NCI-H1105 treated with DMSO at 0.1 percent for 48 hours (cell line): Measurements from ENCODE around the gene OSBPL10.
"Not testable (repeated sequence)": the region's sequence is repeated elsewhere in the genome, so short reads cannot be mapped to it uniquely, and the experiment has no call there.

ENCODE experiments used
- DNase-seq: peaks from one replicate; lab custom pipeline; 2025; lab: John Stamatoyannopoulos, UW

Gene OSBPL10

GRCh38 chr3:31701286-31701685 lies 279.8 kb downstream of the OSBPL10 start:
- no peak for DNase-seq

- no peak for DNase-seq
These were observed 281.6 kb downstream of the OSBPL10 start for GRCh38 chr3:31699309-31699953.

GRCh38 chr3:31696815-31697548 lies 284.1 kb downstream of the OSBPL10 start:
- DNase-seq: no peak

- DNase-seq: no peak
These were observed 285.1 kb downstream of the OSBPL10 start for GRCh38 chr3:31696009-31696297.

DNA sequence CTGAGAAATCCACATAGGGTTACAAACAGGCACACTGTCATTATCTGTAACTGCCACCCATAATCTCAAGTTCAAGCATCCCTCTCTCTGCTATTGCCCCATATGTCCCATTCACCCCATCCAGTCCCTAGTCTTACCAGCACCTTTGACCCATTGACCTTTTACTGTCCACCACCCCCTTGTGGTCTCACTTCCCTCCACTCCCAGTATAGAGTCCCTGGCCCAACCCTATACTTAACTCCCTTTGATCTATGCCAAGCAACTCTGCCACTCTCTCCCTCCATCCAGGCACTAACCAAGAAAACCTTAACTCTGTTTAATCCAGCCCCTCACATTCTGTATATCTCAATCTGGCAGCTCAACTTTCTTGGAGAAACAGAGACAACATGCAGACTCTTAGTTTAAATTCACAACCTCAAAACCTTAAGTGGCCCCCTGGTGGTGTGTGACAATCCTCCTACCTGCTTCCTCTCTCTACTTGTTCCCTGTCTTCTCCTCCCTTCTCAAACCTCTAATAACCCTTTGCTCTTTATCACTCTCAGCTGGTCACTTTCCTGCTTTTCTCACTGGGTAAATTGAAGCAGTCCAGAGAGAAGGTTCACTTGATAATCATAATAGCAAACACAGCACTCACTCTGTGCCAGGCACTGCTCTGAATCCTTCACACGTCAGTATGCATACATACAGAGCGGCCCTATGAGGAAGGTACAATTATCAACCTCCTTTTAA lies 285.6 kb downstream of the OSBPL10 start:
- no peak for DNase-seq

- no peak for DNase-seq
These were observed 287.7 kb downstream of the OSBPL10 start for GRCh38 chr3:31693346-31693745.

DNA sequence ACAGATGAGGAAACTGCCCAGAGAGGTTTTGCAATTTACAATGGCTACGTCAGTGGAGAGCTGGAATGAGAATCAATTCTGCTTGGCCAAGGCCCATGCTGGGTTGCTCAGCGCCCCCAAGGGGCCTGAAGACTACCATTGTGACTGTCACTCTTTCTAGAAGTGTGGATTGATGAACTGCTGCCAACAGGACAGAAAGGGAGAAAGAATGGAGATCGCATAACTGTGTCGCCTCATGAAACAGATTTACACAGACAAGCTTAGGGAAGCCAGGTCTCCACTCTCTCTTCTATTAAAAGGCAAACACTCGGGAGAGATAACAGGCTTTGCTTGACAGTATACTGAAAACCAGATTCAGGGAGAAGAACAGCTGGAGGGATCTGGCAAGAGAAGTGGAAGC lies 288.3 kb downstream of the OSBPL10 start:
- no peak for DNase-seq

GRCh38 chr3:31690771-31691170 lies 290.3 kb downstream of the OSBPL10 start:
- DNase-seq: no peak

DNA sequence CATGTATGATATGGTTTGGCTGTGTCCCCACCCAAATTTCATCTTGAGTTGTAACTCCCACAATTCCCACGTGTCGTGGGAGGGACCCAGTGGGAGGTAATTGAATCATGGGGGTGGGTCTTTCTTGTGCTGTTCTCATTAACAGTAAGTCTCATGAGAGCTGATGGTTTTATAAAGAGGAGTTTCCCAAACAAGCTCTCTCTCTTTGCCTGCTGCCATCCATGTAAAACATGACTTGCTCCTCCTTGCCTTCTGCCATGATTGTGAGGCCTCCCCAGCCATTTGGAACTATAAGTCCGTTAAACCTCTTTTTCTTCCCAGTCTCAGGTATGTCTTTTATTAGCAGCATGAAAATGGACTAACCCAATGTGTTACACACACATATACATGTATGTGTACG lies 291.5 kb downstream of the OSBPL10 start:
- not testable (repeated sequence) for DNase-seq

- no peak for DNase-seq
These were observed 292.1 kb downstream of the OSBPL10 start for GRCh38 chr3:31688984-31689383.

- no peak for DNase-seq
These were observed 293.9 kb downstream of the OSBPL10 start for GRCh38 chr3:31687020-31687802.

DNA sequence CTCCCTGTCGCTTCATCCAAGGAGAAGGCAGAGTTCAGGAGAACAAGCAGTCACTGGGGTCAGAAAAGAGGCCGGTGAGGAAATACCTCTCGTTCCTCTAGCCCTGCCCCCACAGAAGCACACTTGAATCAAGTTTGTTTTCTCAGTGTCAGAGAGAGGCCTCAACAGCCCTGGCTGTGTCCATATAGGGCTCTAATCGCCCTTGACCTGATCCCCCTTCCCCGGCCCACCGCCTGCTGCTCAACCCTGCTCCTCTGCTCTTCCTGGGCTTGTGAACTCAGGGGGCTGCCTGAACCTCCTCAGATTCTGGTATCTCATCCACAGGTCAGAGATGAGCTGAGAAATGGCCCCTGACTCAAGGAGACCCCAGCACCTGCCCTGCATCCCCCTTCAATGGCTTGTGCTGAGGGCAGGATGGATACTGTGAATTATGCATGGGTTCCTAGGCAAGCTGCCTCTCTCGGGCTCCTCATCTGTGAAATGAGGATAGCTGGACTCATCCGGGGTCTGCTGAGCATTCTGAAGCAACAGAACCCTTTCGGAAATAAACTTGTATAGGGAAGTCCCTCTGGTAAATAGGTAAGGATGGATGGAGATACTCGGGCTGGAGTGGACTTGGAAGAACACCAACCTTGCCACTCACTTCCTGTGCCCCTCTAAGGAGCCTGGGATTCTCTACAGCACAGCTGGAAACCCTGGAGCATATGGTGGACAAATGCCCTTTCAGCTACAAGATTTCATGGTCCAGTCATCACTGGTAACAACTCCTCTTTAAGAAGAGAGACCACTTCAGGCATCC lies 300.8 kb downstream of the OSBPL10 start:
- DNase-seq: no peak

- no peak for DNase-seq
These were observed 304.5 kb downstream of the OSBPL10 start for GRCh38 chr3:31676556-31676955.

DNA sequence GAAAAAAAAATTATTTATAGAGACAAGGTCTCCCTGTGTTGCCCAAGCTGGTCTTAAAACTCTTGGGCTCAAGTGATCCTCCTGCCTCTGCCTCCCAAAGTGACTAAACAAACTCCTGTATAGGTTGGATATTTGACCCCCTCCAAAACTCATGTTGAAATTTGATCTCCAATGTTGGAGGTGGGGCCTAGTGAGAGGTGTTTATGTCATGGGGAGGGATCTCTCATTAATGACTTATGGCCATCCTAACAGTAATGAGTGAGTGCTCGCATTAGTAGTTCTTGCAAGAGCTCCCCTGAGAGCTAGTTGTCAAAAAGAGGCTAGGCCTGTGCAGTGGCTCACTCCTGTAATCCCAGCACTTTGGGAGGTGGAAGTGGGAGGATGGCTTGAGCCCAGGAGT lies 307.1 kb downstream of the OSBPL10 start:
- DNase-seq: no peak

DNA sequence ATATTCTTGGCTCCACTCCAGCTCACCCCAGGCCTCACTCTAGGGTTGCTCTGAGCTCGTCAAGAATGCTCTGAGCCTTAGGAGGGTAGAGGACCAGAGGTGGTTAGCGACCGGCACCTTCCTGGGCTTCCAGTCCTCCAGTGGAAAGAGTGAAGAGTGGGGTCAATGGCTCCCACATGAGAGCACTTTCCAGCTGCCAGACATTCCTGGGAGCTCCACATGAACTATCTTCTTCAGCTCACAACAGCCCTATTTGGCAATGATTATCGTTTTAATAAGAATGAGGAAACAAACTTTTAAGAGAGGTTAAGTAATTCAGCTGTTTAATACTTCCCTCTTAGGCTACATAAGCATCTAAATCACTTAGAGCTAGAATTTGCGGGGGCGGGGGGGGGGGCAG lies 309.1 kb downstream of the OSBPL10 start:
- DNase-seq: peak; percentile 5

GRCh38 chr3:31671451-31671850 lies 309.6 kb downstream of the OSBPL10 start:
- no peak for DNase-seq

DNA sequence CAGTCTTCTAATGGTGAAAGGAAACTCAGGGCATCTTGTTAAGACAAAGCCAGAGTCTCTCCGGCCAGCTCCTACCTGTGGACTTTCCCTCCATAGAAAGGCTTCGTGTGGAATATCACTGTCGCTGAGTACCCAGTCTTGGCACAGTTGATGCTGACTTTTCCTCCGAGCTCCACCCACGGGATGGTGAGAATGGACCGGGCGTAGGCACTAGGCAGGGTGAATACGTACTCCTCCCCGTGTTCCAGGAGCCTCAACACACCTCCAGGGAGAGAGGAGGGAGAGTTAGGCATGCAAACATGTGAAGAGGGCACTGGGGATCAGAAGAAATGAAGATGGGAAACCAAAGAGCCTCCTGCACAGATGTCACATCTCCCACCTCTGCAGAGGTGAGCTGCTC lies 310.3 kb downstream of the OSBPL10 start:
- no peak for DNase-seq

DNA sequence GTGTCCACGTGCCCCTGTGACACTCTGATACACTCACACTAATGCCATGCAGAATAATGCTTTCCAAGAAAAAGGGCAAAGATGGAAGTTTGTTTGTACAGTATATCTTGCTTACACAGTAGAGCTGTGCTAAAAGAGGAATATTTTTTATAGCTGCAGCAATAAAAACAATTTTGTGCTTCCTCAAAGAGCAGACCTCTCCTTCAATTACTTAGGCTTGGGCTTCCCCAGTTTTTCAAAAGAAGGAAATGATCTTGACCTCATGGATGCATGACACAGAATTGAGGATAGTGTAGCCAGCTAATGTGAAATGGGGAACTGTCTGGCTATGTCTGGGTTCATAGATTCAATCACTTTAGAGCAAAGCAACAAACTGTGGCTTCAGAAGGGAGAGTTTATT lies 310.9 kb downstream of the OSBPL10 start:
- DNase-seq: no peak

GRCh38 chr3:31668242-31668641 lies 312.8 kb downstream of the OSBPL10 start:
- DNase-seq: no peak

GRCh38 chr3:31667582-31667981 lies 313.5 kb downstream of the OSBPL10 start:
- no peak for DNase-seq

- DNase-seq: no peak
These were observed 317.0 kb downstream of the OSBPL10 start for GRCh38 chr3:31664031-31664430.
